ENCODE data around the gene RPL10.
A peak's percentile ranks its signal among the peaks of the same experiment; 100 is the strongest.

The RPL10 gene

DNA sequence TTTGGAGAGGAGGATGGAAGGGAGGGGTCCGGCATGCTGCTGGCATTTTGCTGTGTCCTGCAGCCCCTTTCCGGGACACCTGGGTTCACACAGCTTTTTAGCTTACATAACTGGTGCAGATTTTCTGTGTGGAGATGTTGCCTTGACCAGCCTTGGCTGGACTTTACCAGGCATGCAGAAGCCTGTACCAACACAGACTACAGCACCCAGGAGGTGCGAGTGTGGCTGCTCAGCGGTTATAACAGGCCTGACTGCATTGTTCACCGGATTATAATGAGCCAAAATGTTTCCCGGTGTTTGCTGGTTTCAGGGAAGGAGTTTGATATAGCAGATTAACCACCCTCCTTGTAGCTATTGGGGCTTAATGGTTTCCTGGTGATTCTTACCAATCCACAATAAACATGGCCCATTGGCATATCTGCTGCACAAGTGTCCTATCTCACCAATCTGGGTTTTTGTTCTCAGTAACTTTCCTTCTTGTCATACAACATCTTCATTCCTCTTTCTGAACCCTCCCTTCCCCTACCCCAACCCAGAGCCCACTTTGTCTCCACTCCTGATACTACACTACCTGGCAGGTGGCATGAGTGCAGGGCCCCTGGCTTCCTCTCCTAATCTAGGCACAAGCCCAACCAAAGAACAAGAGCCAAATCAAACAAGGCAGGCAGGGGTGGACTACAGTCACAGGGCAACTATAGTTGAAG, 3.9 kb downstream of the RPL10 start:
- DNase-seq, result no peak

DNA sequence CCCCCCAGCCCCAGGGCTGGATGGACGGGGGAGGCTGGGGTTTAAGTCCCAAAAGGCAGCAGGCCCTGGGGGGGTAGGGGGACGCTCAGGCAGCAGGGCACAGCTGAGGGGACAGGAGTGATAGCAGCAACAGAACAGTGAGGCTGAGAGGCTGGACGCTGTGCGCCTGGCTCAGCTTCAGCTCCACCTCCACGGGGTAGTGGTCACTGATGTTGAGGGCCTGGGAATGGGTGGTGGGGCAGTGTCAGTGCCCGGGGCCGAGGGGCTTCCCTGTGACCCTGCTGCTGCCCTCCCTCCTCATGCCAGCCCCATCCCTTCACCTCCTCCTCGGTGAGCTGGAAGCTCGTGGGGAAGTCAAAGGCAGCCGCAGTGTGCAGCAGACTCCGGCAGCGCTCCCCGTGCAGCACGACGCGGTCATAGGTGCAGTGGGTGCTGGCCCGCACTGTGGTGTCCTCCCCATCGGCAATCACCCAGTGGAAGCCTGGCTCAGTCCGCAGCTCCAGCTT, 4.5 kb downstream of the RPL10 start:
- DNase-seq, result no peak

DNA sequence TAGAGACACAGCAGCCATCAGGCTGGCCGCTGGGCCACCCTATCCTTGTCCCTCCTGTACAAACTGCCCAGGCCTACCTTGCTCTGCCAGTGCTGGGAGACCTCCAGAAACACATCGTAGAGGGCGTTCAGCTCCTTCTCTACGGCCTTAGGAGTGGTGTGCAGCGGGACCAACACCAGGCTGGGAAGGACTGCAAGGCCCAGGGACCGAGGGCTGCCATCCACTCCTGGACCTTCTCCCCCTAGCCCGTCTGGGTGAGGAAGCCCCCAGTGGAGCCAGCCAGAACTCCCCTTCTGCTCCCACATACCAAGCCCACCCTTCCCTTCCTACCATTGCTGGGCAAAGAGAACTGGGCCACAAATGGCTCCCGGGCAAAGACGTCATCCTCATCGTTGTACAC, 5.0 kb downstream of the RPL10 start:
- DNase-seq, result no peak

DNA sequence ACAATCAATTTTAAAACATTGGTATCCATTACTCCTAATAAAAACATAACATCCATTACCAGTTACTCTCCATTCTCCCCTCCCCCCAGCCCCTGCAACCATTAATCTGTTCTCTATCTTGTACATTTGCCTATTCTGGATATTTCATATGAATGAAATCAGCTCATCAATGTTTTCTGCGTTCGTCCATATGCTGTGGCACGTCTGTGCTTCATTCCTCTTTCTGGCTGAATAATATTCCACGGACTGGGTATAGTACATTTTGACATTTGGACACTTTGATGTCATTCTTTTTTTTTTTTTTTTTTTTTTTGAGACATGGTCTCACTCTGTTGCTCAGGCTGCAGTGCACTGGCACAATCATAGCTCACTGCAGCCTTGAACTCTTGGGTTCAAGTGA, 5.7 kb downstream of the RPL10 start:
- DNase-seq, result no peak

DNA sequence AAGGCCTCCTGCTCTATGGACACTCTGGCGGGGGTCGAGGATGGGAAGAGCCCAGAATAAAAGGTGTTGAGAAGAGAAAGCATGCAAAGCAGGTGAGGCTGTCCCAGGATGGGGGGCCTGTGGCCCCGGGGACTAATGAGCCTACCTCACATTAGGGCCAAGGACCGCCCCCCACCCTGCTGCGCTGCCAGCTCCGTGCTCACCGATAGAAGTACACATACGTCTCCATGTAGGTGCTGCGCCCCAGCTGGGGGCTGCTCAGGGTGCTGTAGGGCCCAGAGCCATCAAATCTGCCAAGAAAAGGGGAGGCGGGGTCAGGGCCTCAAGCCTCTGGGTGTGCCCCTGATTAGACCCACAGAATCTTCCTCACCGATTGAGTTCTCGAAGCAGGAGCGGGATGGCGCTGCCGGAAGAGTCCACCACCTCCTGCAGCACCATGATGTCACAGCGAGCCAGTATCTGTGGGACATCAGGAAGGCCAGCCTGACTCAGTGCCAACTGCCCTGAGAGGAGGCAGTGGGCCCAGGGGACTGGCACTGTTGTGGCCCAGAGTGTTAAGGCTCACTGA, 6.5 kb downstream of the RPL10 start:
- DNase-seq, result no peak

DNA sequence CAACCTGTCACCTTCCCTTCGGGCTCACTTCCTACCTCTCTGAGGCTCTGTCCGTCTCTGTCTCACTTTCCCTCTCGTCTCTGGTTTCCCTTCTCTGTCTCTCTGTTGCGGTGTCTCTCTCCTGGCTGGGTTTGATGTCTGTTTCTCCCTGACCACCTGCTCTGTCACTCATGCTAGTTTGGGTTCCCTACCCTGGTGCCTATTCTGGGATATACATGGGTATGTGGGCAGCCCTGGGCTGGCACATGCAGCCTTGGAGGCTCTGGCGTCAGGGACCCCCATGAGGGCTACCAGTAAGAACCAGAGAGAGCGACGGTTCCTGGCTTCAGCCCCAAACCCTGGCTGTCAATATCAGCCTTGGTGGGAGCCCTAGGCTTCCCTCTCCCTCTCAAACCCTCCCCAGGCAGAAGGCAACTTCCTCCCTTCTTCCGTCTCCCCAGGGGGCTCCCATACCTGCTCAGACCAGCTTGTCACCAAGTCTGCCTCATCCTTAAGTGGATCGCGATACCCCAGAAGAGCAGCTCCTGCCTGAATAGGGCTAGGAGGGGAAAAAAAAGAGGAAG, 10.6 kb downstream of the RPL10 start:
- DNase-seq, result no peak

DNA sequence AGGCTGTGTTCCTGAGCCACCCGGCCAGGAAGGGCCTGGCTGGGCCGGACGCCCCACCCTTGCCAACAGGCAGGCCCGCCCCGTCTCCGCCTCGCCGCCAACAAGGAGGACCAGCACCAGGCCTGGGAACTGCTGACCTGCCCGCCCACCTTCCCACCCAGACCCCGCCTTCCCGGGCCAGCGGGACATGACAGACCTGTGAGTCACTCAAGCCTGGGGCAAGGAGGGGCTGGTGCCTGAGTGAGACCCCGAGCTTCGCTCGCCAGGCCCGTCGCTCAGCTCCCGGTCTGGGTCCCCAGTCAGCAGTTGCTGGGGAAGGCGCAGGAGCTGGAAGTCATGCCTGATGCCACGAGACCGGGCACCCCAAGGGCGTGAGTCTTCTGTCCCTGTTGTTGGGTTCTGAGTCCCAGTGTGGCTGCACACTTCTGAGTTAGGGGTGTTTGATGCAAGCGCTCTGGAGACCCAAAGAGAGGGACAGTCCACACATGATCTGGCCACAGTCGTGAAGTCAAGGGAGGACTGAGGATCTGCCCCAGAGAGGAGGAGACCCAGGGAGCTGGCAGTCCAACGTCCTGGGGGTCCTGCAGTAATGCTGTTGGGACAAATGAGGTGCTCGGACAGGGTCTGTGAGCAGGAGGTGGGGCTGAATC, 11.2 kb downstream of the RPL10 start, which contains the start of gene DNASE1L1:
Gene DNASE1L1, minus strand, starts transcription at position 33 of the 650 bp plus-strand sequence. CDS start 3,686 bp downstream, outside the sequence.
- peak; percentile 67 to 83 for DNase-seq

DNA sequence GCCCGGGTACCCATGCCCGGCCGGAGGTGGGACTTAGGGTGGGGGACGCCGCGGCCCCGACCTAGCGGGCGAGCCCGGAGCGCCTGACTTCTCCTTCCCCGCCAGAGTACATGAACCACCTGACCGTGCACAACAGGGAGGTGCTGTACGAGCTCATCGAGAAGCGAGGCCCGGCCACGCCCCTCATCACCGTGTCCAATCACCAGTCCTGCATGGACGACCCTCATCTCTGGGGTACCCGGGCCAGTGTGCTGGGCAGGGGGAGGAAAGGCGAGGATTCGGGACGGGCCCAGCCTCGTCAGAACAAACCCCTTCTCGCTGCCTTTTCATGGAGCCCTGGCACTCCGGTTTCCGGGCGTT, 13.8 kb downstream of the RPL10 start:
- DNase-seq, result peak in 1 of 2 experiments; percentile 47

DNA sequence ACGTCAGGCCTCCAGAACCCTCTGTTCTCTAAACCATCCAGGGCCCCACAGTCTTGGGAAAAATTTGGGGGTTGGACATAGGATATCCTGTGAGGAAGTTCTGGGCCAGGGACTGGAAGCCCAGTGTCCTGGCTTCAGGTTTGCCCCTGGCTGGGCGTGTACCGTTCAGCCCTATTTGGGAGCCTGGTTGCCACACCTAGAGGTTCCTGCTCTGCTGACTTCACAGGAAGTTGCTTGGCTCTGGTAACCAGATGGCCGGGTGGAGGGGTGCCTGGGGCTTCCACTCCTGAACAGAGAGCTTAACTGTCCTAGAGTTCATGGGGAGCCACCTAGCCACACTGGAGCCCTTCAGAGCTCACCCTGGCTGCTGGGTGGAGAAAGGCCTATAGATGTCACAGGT, 14.3 kb downstream of the RPL10 start:
- DNase-seq, result no peak

DNA sequence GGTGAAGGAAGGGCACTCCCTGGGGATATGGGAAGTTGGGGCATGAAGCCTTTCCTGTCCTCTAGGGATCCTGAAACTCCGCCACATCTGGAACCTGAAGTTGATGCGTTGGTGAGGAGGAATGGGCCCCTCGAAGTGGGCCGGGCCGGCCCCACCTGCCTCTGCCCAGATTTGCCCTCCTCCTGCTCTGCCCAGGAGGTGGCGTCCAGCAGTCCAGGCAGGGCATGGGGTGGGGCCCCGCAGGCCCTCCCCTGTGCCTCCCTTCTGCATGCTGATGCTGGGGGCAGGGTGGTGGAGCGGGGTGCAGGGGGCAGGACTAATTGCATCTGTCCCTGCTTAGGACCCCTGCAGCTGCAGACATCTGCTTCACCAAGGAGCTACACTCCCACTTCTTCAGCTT, 15.0 kb downstream of the RPL10 start:
- DNase-seq, result no peak

DNA sequence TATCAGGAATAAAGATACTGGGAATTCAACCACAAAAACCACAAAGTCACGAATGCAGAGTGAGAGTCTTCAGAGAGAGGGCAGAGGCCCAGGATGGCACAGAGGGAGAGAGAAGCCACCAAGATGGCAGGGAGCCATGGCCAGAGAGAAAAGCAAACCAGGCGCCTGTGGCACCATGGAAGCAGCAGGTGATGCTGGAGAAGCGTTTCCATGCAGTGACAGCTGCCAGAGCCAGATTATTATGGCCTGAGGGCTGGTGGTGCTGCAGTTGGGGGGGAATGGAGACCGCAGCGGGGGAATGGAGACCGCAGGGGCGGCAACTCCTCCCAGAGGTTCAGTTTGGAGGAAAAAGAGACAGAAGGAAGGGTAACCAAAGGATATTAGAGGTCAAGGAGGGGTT, 19.0 kb downstream of the RPL10 start:
- no peak for DNase-seq

DNA sequence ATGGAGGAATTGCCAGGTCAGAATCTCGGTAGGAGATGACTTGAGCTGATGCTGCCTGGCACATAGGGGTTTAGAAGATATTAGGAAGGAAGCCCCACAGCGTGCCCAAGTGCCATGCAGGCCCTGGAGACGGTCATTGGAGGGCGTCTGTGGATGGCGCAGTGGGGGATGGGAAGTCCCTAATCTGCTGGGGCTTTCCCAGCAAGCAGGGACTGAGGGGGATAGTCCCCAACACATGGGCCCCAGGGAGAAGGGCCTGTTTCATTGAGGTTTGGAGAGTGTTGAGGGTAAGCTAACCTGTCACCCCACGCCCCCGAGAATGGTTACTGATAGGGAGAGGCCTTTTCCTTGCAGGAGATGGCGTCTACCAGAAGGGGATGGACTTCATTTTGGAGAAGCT, 21.0 kb downstream of the RPL10 start:
- DNase-seq, result no peak

DNA sequence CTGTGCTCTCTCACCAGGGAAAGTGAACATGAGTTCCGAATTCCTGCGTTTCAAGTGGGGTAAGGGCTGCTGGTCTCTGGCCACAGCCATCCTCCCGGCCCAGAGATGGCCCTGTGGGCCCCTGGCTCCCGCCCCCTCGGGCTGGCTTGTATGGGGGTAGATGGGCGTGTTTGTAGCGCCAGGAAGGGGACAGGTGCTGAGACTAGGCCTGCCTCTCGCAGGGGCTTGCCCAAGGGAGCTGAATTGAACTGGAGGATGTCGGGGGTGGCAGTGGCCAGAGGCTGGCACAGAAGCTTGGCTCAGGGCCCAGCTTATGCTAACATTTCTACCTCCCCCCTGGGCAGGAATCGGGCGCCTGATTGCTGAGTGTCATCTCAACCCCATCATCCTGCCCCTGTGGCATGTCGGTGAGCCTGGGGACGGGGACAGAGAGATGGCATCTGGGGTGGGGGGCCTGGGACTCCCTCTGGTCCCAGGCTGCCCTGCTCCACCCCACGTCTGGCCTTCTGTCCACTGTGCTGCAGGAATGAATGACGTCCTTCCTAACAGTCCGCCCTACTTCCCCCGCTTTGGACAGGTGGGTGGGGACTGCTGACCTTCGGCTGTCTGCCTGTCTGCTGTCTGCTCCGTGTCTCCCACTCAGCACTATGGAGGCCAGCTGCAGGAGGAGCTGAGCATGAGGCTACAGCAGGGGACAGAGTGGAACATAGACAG, 21.7 kb downstream of the RPL10 start:
- no peak for DNase-seq

DNA sequence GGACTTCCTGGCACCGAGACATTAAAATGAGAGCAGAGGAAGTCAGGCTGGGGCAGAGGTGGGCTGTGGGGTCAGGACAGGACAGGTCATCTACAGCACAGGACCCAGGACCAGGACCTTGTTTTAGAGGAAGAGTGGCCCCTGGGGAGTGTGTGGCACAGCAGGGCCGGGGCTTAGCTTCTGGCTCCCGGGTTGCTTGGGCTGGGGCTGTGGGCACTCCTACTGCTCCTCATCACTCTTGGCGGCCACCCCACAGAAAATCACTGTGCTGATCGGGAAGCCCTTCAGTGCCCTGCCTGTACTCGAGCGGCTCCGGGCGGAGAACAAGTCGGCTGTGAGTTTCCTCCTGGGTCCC, 22.2 kb downstream of the RPL10 start:
- DNase-seq, result no peak

DNA sequence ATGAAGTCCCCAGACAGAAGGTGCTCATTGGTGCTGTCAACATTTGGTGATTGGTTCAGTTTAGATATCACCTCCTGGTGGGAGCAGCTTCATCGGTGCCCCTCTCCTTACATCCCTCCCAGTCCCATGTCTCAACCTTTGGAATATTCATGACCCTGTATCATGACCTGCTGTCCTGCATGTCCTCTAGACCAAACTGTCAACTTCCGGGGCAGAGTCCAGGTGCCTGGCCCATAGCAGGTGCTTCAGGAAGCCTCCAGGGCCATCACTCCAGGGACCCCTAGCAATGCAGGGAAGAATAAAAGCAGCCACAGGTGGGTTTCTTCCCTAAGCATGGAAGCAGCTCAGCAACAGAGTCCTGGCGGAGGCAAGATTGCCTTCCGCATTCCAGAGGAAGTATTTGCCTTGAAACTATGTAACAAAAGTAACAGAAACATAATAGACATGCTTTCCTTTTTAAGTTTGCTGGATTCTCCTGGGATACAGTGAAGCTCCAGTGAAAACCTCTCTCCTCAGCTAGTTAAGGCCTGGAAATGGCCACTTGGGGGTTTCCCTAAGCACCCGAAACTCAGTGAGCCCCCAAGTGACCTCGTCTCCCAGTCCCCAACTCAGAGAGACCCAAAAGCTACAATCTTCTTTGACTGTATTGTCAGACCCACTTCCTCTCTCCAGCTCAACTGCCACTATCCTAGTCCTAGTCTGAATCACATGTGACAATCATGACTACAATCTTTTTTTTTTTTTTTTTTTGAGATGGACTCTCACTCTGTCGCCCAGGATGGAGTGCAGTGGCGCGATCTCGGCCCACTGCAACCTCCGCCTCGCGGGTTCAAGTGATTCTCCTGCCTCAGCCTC, 29.0 kb downstream of the RPL10 start:
- no peak for DNase-seq

DNA sequence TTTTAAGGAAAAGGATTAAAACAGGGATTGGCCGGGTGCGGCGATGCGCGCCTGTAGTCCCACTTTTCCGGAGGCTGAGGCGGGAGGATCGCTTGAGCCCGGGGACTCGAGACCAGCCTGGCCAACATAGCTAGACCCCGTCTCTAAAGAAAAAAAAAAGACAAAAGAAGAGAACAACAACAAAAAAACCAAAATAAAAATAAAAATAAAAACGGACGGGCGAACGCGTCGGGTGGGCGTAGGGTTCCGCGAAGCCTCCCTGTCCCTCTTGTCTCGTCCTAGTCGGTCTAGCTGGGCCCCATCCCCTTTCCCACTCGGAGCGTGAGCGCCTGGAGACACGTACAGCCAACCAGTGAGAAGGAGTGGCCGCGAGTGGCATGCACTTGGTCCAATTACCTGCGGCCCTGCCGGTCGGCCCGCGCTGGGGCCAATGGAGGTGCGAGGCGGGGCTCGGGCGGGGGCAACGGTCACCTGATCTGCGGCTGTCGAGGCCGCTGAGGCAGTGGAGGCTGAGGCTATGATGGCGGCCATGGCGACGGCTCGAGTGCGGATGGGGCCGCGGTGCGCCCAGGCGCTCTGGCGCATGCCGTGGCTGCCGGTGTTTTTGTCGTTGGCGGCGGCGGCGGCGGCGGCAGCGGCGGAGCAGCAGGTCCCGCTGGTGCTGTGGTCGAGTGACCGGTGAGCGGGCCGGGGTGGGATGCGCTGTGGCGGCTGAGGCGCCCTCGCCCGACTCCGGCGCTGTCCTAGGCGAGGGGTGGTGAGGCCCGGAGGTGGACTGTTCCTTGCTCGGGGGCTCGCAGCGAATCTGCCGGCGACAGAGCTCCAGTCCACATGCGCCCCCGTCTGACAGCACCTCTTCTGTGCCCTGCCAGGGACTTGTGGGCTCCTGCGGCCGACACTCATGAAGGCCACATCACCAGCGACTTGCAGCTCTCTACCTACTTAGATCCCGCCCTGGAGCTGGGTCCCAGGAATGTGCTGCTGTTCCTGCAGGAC, 30.3 kb downstream of the RPL10 start, which contains the start of gene ATP6AP1:
Gene ATP6AP1, plus strand, starts transcription at position 502 of the 996 bp plus-strand sequence. Its CDS starts 16 bp downstream, at position 518.
- DNase-seq, result peak; percentile 68 to 90

DNA sequence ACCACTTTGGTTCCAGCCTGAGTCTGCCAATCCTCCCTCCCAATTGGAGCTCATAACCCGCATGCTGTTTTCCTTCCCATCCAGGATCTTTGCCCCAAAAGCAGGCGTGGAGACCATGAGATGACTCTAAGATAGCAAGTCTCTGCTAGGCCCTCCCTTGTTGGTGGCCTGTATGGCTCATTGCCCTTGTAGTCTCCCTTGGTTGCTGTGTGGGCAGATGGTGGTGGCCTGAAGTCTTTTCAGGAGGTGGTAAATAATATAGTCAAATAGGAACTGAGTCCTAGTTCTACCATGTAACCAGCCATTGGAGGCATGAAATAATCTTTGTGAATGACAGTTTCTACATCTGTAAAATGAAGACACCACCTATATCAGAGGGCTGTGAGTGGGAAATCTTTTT, 31.5 kb downstream of the RPL10 start:
- DNase-seq, result no peak

DNA sequence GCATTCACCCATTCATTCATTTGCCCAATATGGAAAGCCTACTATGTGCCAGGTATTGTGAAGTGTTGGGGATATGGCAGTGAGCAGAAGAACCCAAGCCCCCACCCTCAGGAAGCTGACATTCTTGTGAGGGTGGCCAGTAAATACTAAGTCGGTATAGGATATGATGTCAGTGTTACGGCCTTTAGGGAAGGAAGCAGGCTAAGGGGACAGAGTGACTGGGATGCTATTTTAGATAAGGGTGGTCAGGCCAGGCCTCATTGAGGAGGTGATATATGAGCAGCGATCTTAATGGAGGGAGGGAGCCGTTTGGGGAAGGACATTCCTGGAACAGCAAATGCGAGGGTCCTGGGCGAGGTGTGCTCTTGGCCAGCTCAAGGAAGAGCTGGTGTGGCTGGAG, 32.3 kb downstream of the RPL10 start:
- no peak for DNase-seq

DNA sequence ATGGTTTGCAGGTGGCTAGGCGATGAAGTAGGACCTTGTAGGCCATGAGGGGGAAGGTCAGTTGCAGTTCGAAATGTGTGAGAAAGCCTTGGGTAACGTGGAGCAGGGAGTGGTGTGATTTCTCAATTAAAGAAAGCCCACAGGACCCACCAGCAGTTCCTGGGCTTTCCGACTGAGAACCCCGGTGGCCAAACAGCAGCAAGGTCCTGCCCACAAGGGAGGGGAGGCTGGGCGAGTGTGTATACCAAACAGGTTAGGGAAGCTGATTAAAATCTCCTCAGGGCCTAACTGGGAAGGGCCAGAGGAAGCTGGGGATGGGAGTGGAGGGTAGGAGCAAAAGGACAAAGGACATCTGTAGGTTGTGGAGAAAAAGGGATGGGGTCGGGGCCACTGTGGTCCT, 32.7 kb downstream of the RPL10 start:
- no peak for DNase-seq

DNA sequence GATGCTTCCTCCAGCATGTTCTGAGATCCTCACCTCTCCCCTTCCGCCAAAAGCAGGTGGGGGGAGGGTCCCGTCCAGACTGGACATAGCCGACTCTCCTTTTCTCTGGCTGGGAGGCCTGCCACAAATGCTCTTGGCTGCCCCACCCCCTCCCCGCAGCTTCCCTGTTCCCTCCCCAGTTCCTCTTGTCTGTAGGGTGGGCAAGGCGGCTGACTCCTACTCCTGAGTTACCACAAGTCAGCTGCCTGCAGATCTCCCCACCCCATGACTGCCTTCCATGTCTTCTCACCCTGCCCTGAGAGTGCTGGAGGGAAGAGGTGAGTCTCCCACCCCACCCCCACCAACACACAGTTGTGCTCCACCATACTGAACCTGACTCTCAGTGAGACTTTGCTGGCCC, 33.2 kb downstream of the RPL10 start:
- DNase-seq, result no peak

DNA sequence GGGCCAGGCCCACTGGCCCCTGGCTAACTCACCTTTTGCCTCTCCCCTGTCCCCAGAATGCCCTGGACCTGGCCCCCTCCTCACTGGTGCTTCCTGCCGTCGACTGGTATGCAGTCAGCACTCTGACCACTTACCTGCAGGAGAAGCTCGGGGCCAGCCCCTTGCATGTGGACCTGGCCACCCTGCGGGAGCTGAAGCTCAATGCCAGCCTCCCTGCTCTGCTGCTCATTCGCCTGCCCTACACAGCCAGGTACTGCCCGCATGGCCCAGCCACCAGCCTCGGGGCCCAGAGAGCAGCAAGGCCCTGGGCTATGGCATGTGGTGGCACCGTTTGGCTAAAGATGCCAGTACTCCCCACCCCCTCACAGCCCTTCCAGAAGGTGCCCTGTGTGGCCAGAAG, 34.0 kb downstream of the RPL10 start:
- DNase-seq, result no peak
